HepG2 (cell line): ENCODE results near the gene RRAGA. TPM values are rescaled to one million over a fixed set of nuclear protein-coding genes. Genes with fewer than 3 reads are reported as not detected.

ENCODE experiments used
- ATAC-seq: fragments of 200-7000 bp; cut with Tn5 transposase; 3 replicates; pipeline ENCODE4 v1.9.1; 2020; ENCODE audit warnings: mild to moderate bottlenecking, moderate library complexity
- BruUV-seq: library from RNA; stranded (reverse); fragments of 400-500 nt; replicated peaks from 2 replicates; lab custom pipeline; 2021; lab: Mats Ljungman, UMichigan
- CTCF ChIA-PET: fragments of 300-600 bp; formaldehyde crosslinking; extraction: SDS; loops from one replicate; lab custom pipeline; 2021; ENCODE audit warnings: low total read pairs, inconsistent platforms, low intra/inter-chr PET ratio; lab: Yijun Ruan, JAX
- POLR2A ChIA-PET: fragments of 350-600 bp; sonication (Branson Sonifier 250); formaldehyde crosslinking; loops from one replicate; lab custom pipeline; 2020; ENCODE audit warnings: antibody characterized with exemption, inconsistent platforms; lab: Yijun Ruan, JAX
- DNase-seq: peaks from one replicate; pipeline ENCODE4 v3.0.0-alpha.2; 2015; ENCODE audit warnings: low spot score
- FAIRE-seq: peaks from 3 replicates; lab custom pipeline; 2011; peaks lifted over from hg19 to GRCh38; lab: Jason Lieb, UNC
- H2AFZ ChIP-seq: one replicate; pipeline ENCODE4 v1.6.1; 2011; ENCODE audit warnings: low read length, inconsistent platforms
- H3K27ac ChIP-seq: fragments of 300-600 bp; 3 replicates; pipeline ENCODE4 v1.8.0; 2011; ENCODE audit warnings: mixed run types, mild to moderate bottlenecking, mixed read lengths, low read length, inconsistent platforms; ENCODE audit not compliant: insufficient read depth; ENCODE audit errors: extremely low read length
- H3K27me3 ChIP-seq, 2 experiments: fragments of 200-600 bp in 1 of 2; 2 replicates in 1 of 2; 3 replicates in 1 of 2; pipeline versions ENCODE4 v1.6.0 to v1.8.0; 2011; ENCODE audit warnings: low read length in 2 of 2, mild to moderate bottlenecking in 2 of 2, moderate library complexity in 2 of 2, inconsistent platforms in 1 of 2; ENCODE audit not compliant: insufficient read depth in 2 of 2, control insufficient read depth in 1 of 2
- H3K36me3 ChIP-seq, 2 experiments: fragments of 200-600 bp in 1 of 2; replicated peaks in 1 of 2; 2 replicates in 1 of 2; 3 replicates in 1 of 2; pipeline versions ENCODE4 v1.5.1 to v1.8.0; 2011; ENCODE audit warnings: low read length in 2 of 2, inconsistent platforms in 1 of 2; ENCODE audit not compliant: insufficient read depth in 2 of 2, control insufficient read depth in 1 of 2
- H3K4me1 ChIP-seq: 2 replicates; pipeline ENCODE4 v1.5.1; 2012; ENCODE audit warnings: low read length, inconsistent platforms; ENCODE audit not compliant: insufficient read depth
- H3K4me2 ChIP-seq: 2 replicates; pipeline ENCODE4 v1.6.0; 2011; ENCODE audit warnings: low read depth, low read length, inconsistent platforms
- H3K4me3 ChIP-seq, 3 experiments: fragments of 200-600 bp in 1 of 3; sonication (generic), shearing (Covaris generic) in 1 of 3; replicated peaks in 1 of 3; 2 replicates each; pipeline ENCODE4 v1.5.1; 2011 to 2016; ENCODE audit warnings: low read length in 3 of 3, inconsistent platforms in 2 of 3, low read depth in 2 of 3, mild to moderate bottlenecking in 2 of 3, control low read depth in 1 of 3, mixed read lengths in 1 of 3; ENCODE audit not compliant: insufficient read depth in 1 of 3
- H3K79me2 ChIP-seq: one replicate; pipeline ENCODE4 v1.6.1; 2011; ENCODE audit warnings: low read length, inconsistent platforms; ENCODE audit not compliant: insufficient read depth
- H3K9ac ChIP-seq: 2 replicates; pipeline ENCODE4 v1.6.0; 2011; ENCODE audit warnings: mild to moderate bottlenecking, low read depth, low read length, inconsistent platforms; ENCODE audit not compliant: insufficient read depth
- H3K9me3 ChIP-seq: 2 replicates; pipeline ENCODE4 v1.5.1; 2012; ENCODE audit warnings: mild to moderate bottlenecking, low read length
- H4K20me1 ChIP-seq: 2 replicates; pipeline ENCODE4 v1.6.0; 2011; ENCODE audit warnings: inconsistent platforms, mild to moderate bottlenecking, low read length, moderate library complexity; ENCODE audit not compliant: insufficient read depth
- HOXA9 ChIP-seq: sonication (generic); formaldehyde crosslinking; IDR thresholded peaks from 2 replicates; pipeline ENCODE4 v1.8.1; 2022; ENCODE audit warnings: missing genetic modification reagents, mild to moderate bottlenecking, moderate library complexity, borderline replicate concordance
- POGZ ChIP-seq: sonication (generic); formaldehyde crosslinking; IDR thresholded peaks from 2 replicates; pipeline ENCODE4 v1.4.0; 2020; ENCODE audit warnings: mild to moderate bottlenecking, missing genetic modification reagents
- RELA ChIP-seq: sonication (generic); formaldehyde crosslinking; IDR thresholded peaks from 2 replicates; pipeline ENCODE4 v1.4.0; 2020; ENCODE audit warnings: missing genetic modification reagents
- SNRNP70 ChIP-seq: fragments of 200-400 bp; formaldehyde crosslinking; IDR thresholded peaks from 2 replicates; pipeline ENCODE4 v1.6.1; 2017; ENCODE audit warnings: mild to moderate bottlenecking, low read depth, low read length, moderate library complexity
- ZNF136 ChIP-seq: sonication (generic); formaldehyde crosslinking; IDR thresholded peaks from 2 replicates; pipeline ENCODE4 v1.8.1; 2022; ENCODE audit warnings: low read depth, mild to moderate bottlenecking, moderate library complexity, missing genetic modification reagents
- ZNF256 ChIP-seq: sonication (generic); formaldehyde crosslinking; conservative IDR thresholded peaks from 2 replicates; pipeline ENCODE4 v1.4.0; 2020; ENCODE audit warnings: missing genetic modification reagents
- ZNF772 ChIP-seq: sonication (generic); formaldehyde crosslinking; IDR thresholded peaks from 2 replicates; pipeline ENCODE4 v1.5.0; 2020; ENCODE audit warnings: mild to moderate bottlenecking, missing genetic modification reagents
- ZSCAN22 ChIP-seq: sonication (generic); formaldehyde crosslinking; IDR thresholded peaks from 2 replicates; pipeline ENCODE4 v1.4.0; 2020; ENCODE audit warnings: mild to moderate bottlenecking, missing genetic modification reagents
- whole genome bisulfite sequencing: methylation state at CpG from one replicate; pipeline ENCODE4 v1.1.6; 2017; ENCODE audit warnings: low lambda C conversion rate; 5-methylcytosine and 5-hydroxymethylcytosine counted together
- in situ Hi-C: cut with HindIII; loops from 2 replicates; pipeline ENCODE4 v1.10.0; 2017; ENCODE audit warnings: low pct_unique_long_range_greater_than_20kb; ENCODE audit not compliant: extremely low pct_ligation_motif_present
- intact Hi-C: fragments of 100-400 bp; cut with micrococcal nuclease; formaldehyde crosslinking; loops from one replicate; pipeline ENCODE4 v1.10.0; 2022; ENCODE audit not compliant: unreplicated experiment
- polyA plus RNA-seq, 8 experiments: library from polyadenylated mRNA; depleted of rRNA in 3 of 8; stranded (reverse) in 7 of 8; unstranded in 1 of 8; fragments of >200 nt; fragmentation: Illumina TruSeq in 4 of 8; extraction: Trizol in 4 of 8; gene quantifications; 2 replicates each; pipeline versions ENCODE4 v1.2.1 to v1.2.3, GENCODE V29; 2011 to 2016; ENCODE audit warnings: low read depth in 4 of 8, missing spikeins in 1 of 8, mixed read lengths in 1 of 8; ENCODE audit not compliant: insufficient read depth in 1 of 8
- total RNA-seq, 5 experiments: library from RNA; depleted of rRNA; stranded (reverse); fragments of >200 nt; fragmentation: Illumina TruSeq; extraction: Trizol; gene quantifications; 2 replicates each; pipeline ENCODE4 v1.2.3, GENCODE V29; 2016; ENCODE audit warnings: low read depth in 1 of 5
- TF ChIP-seq, protein P1 (sequence below): IDR thresholded peaks from 2 replicates; pipeline ENCODE4 v1.6.1; 2018; ENCODE audit warnings: missing genetic modification reagents, mild to moderate bottlenecking, missing compliant biosample characterization
- TF ChIP-seq, protein P2 (sequence below): sonication (generic); formaldehyde crosslinking; IDR thresholded peaks from 2 replicates; pipeline ENCODE4 v1.5.0; 2020; ENCODE audit warnings: mild to moderate bottlenecking, missing genetic modification reagents
- TF ChIP-seq, protein P3 (sequence below): sonication (generic); formaldehyde crosslinking; IDR thresholded peaks from 2 replicates; pipeline ENCODE4 v1.5.1; 2020; ENCODE audit warnings: missing genetic modification reagents, mild to moderate bottlenecking, borderline replicate concordance
- TF ChIP-seq, protein P4 (sequence below): sonication (generic); formaldehyde crosslinking; IDR thresholded peaks from 2 replicates; pipeline ENCODE4 v1.4.0; 2020; ENCODE audit warnings: missing genetic modification reagents, borderline replicate concordance

Gene RRAGA
- total and polyA plus RNA-seq, 2 of the 13 experiments (the other 11 are each of a cell fraction or from before 2014, with no cell fraction given), result 37.5 to 118 TPM

DNA sequence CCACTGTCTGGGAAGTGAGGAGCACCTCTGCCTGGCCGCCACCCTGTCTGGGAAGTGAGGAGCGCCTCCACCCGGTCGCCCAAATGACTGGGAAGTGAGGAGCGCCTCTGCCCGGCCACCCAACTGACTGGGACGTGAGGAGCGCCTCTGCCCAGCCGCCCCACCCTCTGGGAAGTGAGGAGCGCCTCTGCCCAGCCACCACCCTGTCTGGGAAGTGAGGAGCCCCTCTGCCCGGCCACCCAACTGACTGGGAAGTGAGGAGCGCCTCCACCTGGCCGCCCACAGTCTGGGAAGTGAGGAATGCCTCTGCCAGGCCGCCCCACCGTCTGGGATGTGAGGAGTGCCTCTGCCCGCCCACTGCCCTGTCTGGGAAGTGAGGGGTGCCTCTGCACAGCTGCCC is 49.1 kb upstream of the RRAGA start (continued):
- TF ChIP-seq ZNF136 (CRISPR knock-in tag), result no peak
- TF ChIP-seq, protein P1, sequence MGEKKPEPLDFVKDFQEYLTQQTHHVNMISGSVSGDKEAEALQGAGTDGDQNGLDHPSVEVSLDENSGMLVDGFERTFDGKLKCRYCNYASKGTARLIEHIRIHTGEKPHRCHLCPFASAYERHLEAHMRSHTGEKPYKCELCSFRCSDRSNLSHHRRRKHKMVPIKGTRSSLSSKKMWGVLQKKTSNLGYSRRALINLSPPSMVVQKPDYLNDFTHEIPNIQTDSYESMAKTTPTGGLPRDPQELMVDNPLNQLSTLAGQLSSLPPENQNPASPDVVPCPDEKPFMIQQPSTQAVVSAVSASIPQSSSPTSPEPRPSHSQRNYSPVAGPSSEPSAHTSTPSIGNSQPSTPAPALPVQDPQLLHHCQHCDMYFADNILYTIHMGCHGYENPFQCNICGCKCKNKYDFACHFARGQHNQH (CRISPR knock-in tag), result no peak
- TF ChIP-seq, protein P2, sequence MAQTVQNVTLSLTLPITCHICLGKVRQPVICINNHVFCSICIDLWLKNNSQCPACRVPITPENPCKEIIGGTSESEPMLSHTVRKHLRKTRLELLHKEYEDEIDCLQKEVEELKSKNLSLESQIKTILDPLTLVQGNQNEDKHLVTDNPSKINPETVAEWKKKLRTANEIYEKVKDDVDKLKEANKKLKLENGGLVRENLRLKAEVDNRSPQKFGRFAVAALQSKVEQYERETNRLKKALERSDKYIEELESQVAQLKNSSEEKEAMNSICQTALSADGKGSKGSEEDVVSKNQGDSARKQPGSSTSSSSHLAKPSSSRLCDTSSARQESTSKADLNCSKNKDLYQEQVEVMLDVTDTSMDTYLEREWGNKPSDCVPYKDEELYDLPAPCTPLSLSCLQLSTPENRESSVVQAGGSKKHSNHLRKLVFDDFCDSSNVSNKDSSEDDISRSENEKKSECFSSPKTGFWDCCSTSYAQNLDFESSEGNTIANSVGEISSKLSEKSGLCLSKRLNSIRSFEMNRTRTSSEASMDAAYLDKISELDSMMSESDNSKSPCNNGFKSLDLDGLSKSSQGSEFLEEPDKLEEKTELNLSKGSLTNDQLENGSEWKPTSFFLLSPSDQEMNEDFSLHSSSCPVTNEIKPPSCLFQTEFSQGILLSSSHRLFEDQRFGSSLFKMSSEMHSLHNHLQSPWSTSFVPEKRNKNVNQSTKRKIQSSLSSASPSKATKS, result no peak

DNA sequence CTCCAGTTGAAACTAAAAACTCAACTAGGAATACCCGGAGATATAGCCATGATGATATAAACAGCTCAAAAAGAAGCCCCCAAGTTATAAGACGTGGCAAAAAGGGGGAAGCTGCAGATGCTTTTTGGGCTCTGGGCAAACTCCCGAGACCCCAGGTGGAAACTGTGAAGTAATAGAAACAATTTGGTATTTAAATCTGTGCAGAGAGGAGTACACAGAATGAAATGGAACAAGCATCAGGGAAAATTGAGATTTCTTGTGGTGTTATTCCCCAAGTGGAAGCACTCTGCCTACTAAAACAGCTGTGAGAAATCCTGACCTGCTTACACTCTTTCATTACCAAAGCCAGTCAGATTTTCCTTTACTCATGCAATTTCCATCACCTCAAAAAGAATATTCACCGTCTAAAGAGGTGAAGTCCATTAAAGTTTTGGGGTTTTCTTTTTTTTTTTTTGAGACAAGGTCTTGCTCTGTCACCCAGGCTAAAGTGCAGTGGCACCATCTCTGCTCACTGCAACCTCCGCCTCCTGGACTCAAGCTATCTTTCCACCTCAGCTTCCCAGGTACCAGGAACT is 39.7 kb upstream of the RRAGA start:
- Histone ChIP-seq H3K36me3 (no peaks in the 10 kb centered on the region), H3K4me3 (no peak overlapping the region), H4K20me1 (no peaks in the 10 kb centered on the region), H3K9ac (no peak overlapping the region), H3K27ac (no peak overlapping the region), H3K79me2 (no peaks in the 10 kb centered on the region), H2AFZ (no peak overlapping the region), H3K27me3 (peaks cover 0 to 10% of the 10 kb centered on the region in 2 experiments; a peak in 1 of 5 replicates), H3K4me2 (no peak overlapping the region), H3K9me3 (no peaks in the 10 kb centered on the region), H3K4me1 (no peaks in the 10 kb centered on the region)
- 22% methylated on average over 5 of the region's 5 CpGs for WGBS
- no peak for DNase-seq
- ATAC-seq, result no peak
- ChIA-PET POLR2A (no interaction called here), CTCF (no interaction called here)
- no TSS peak for BruUV-seq
- FAIRE-seq, result no peak
- in situ Hi-C loops (no loop called here), intact Hi-C loops (no loop called here)
- TF ChIP-seq, protein P3, sequence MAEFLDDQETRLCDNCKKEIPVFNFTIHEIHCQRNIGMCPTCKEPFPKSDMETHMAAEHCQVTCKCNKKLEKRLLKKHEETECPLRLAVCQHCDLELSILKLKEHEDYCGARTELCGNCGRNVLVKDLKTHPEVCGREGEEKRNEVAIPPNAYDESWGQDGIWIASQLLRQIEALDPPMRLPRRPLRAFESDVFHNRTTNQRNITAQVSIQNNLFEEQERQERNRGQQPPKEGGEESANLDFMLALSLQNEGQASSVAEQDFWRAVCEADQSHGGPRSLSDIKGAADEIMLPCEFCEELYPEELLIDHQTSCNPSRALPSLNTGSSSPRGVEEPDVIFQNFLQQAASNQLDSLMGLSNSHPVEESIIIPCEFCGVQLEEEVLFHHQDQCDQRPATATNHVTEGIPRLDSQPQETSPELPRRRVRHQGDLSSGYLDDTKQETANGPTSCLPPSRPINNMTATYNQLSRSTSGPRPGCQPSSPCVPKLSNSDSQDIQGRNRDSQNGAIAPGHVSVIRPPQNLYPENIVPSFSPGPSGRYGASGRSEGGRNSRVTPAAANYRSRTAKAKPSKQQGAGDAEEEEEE (CRISPR knock-in tag), result no peak
- TF ChIP-seq, protein P4, sequence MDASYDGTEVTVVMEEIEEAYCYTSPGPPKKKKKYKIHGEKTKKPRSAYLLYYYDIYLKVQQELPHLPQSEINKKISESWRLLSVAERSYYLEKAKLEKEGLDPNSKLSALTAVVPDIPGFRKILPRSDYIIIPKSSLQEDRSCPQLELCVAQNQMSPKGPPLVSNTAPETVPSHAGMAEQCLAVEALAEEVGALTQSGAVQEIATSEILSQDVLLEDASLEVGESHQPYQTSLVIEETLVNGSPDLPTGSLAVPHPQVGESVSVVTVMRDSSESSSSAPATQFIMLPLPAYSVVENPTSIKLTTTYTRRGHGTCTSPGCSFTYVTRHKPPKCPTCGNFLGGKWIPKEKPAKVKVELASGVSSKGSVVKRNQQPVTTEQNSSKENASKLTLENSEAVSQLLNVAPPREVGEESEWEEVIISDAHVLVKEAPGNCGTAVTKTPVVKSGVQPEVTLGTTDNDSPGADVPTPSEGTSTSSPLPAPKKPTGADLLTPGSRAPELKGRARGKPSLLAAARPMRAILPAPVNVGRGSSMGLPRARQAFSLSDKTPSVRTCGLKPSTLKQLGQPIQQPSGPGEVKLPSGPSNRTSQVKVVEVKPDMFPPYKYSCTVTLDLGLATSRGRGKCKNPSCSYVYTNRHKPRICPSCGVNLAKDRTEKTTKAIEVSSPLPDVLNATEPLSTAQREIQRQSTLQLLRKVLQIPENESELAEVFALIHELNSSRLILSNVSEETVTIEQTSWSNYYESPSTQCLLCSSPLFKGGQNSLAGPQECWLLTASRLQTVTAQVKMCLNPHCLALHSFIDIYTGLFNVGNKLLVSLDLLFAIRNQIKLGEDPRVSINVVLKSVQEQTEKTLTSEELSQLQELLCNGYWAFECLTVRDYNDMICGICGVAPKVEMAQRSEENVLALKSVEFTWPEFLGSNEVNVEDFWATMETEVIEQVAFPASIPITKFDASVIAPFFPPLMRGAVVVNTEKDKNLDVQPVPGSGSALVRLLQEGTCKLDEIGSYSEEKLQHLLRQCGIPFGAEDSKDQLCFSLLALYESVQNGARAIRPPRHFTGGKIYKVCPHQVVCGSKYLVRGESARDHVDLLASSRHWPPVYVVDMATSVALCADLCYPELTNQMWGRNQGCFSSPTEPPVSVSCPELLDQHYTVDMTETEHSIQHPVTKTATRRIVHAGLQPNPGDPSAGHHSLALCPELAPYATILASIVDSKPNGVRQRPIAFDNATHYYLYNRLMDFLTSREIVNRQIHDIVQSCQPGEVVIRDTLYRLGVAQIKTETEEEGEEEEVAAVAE, result no peak
- TF ChIP-seq ZNF256 (CRISPR knock-in tag), result no peak
- no peak for TF ChIP-seq HOXA9 (CRISPR knock-in tag)
- no peak for TF ChIP-seq RELA (CRISPR knock-in tag)
- TF ChIP-seq SNRNP70, result no peak
- no peak for TF ChIP-seq ZSCAN22
- TF ChIP-seq ZNF772 (CRISPR knock-in tag), result no peak
- TF ChIP-seq POGZ (CRISPR knock-in tag), result no peak
